ENCODE measurements around the gene AKAP3. TPM values are rescaled to one million over a fixed set of nuclear protein-coding genes. Genes with fewer than 3 reads are reported as not detected.

The AKAP3 gene
- total RNA-seq, 2 experiments from 2014 or later = 0.96 to 2.0 TPM

DNA sequence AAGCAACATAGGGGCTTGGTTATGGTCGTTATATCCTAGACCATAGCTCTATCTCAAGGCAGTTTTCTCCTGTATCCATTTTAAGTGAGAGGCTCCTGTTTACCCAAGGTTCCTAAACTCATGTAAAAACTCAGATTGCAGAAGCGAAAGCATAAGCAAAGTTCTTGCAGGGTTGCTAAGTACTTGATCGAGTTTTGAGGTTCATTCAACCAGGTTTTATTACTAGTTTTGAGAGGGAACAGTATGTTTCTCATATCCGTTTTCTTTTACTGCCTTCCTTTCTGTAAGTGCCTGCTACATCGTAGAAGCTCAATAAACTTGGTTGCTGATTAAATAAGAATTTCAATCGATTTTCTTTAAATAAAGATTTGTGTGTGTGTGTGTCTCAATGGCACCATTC is 5.1 kb downstream of the AKAP3 start:
- Histone ChIP-seq H3K27me3 (ENCODE audit: control insufficient read depth in 1 of 2, insufficient read depth in 2 of 2, low read length in 2 of 2) (peaks cover 0 to 3% of the 10 kb centered on the region in 2 experiments), H3K27ac (ENCODE audit: low read depth in 1 of 2, low read length in 2 of 2) (no peak overlapping the region), H3K4me3 (ENCODE audit: low read length) (no peak overlapping the region), H3K9me3 (ENCODE audit: control insufficient read depth in 1 of 2, insufficient read depth in 1 of 2, low read length in 2 of 2) (no peaks in the 10 kb centered on the region), H3K36me3 (ENCODE audit: insufficient read depth, low read length) (no peaks in the 10 kb centered on the region), H3K4me1 (ENCODE audit: insufficient read depth, low read length) (peaks cover 8% of the 10 kb centered on the region)
- Mint-ChIP-seq H3K36me3 (ENCODE audit: low read depth) (peaks cover 4% of the 10 kb centered on the region), H3K9me3 (no peaks in the 10 kb centered on the region), H3K4me3 (no peak overlapping the region), H3K27me3 (peaks cover 5% of the 10 kb centered on the region), H3K27ac (no peak overlapping the region), H3K4me1 (ENCODE audit: low read depth) (peaks cover 14% of the 10 kb centered on the region)
- no peak for TF ChIP-seq CTCF (IDR thresholded peaks at IDR 0.05)
- ChIA-PET CTCF (interaction anchor here (1.0 kb wide), 1 partner anchor 40 kb away, joined by 5 read pairs; no protein-coding TSS in a partner anchor), POLR2A (no interaction called here)
- intact Hi-C loops (cut with DNase I, micrococcal nuclease) = loop anchor here (10.0 kb wide), 2 partner anchors 289 to 1839 kb away; no protein-coding TSS in a partner anchor
- ATAC-seq (ENCODE audit: poor library complexity) (no peak), DNase-seq (no peak)

DNA sequence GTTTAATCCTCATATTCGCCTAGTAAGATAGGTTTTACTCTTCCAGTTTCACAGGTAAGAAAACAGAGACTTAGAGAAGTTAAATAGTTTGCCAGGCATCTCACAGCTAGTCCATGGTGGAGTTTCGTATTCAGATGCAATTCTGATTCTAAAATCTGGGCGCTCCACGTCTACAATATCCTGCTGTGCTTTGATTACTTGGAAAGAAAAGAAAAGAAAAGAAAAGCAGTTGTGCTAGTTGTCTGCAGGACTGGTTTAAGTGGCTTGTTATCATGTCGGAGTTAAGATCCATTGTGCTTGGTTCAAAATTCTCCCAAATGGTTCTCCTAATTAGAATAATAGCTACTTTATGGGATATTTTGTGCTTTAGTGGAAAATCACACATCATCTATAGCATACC is 18.6 kb downstream of the AKAP3 start:
- Mint-ChIP-seq H3K36me3 (ENCODE audit: low read depth) (no peaks in the 10 kb centered on the region), H3K27me3 (peaks cover 21% of the 10 kb centered on the region), H3K4me3 (no peak overlapping the region), H3K4me1 (ENCODE audit: low read depth) (no peaks in the 10 kb centered on the region), H3K27ac (no peak overlapping the region), H3K9me3 (no peaks in the 10 kb centered on the region)
- Histone ChIP-seq H3K27ac (ENCODE audit: low read depth in 1 of 2, low read length in 2 of 2) (no peak overlapping the region), H3K4me1 (ENCODE audit: insufficient read depth, low read length) (no peaks in the 10 kb centered on the region), H3K27me3 (ENCODE audit: control insufficient read depth in 1 of 2, insufficient read depth in 2 of 2, low read length in 2 of 2) (no peaks in the 10 kb centered on the region), H3K36me3 (ENCODE audit: insufficient read depth, low read length) (no peaks in the 10 kb centered on the region), H3K4me3 (ENCODE audit: low read length) (no peak overlapping the region), H3K9me3 (ENCODE audit: control insufficient read depth in 1 of 2, insufficient read depth in 1 of 2, low read length in 2 of 2) (no peaks in the 10 kb centered on the region)
- no peak for ATAC-seq (ENCODE audit: poor library complexity)
- no peak for DNase-seq
- ChIA-PET POLR2A (no interaction called here), CTCF (interaction anchor here (0.9 kb wide), 1 partner anchor 28 kb away, joined by 3 read pairs; no protein-coding TSS in a partner anchor)
- intact Hi-C loops (cut with DNase I, micrococcal nuclease) = no loop called here
- TF ChIP-seq CTCF (IDR thresholded peaks at IDR 0.05) = no peak

GRCh38 chr12:4628406-4628805 is 20.4 kb downstream of the AKAP3 start:
- ATAC-seq (ENCODE audit: poor library complexity) (no peak), DNase-seq (no peak)
- Histone ChIP-seq H3K4me1 (ENCODE audit: insufficient read depth, low read length) (no peaks in the 10 kb centered on the region), H3K9me3 (ENCODE audit: control insufficient read depth in 1 of 2, insufficient read depth in 1 of 2, low read length in 2 of 2) (no peaks in the 10 kb centered on the region), H3K27ac (ENCODE audit: low read depth in 1 of 2, low read length in 2 of 2) (no peak overlapping the region), H3K36me3 (ENCODE audit: insufficient read depth, low read length) (no peaks in the 10 kb centered on the region), H3K27me3 (ENCODE audit: control insufficient read depth in 1 of 2, insufficient read depth in 2 of 2, low read length in 2 of 2) (no peaks in the 10 kb centered on the region), H3K4me3 (ENCODE audit: low read length) (no peak overlapping the region)
- CTCF ChIA-PET = interaction anchor here (0.9 kb wide), 1 partner anchor 11 kb away, joined by 3 read pairs; no protein-coding TSS in a partner anchor
- POLR2A ChIA-PET = no interaction called here
- no peak for TF ChIP-seq CTCF (IDR thresholded peaks at IDR 0.05)
- H3K36me3 Mint-ChIP-seq (ENCODE audit: low read depth) = no peaks in the 10 kb centered on the region
- peaks cover 21% of the 10 kb centered on the region for H3K27me3 Mint-ChIP-seq
- no peaks in the 10 kb centered on the region for H3K9me3 Mint-ChIP-seq
- no peaks in the 10 kb centered on the region for H3K4me1 Mint-ChIP-seq (ENCODE audit: low read depth)
- H3K4me3 Mint-ChIP-seq = no peak overlapping the region
- no peak overlapping the region for H3K27ac Mint-ChIP-seq
- intact Hi-C loops (cut with DNase I, micrococcal nuclease) = no loop called here
